ENCODE data around the gene ATF2.

DNA sequence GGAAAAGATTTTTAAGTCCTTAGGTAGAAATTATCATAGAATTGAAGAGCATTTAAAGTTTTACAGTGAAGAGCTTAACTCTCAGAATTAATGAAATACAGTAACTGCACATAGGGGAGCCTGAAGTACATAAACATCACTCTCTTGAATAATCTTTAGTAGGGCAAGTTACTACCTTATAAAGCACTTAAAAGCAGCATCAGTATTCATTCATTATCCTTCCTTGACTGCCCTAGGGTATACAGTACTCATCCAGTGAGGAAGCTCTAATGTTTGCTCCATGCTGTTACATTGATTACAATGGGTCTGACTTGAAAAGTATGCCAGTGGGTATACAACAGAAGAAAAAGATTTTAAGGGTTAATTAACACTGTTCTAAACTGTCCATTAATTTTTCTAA, 66.5 kb downstream of the ATF2 start:
- TF ChIP-seq POLR2AphosphoS5 (IDR thresholded peaks at IDR 0.05; ENCODE audit: borderline replicate concordance, low read depth, low read length) (no peak), EZH2 (IDR thresholded peaks at IDR 0.05) (no peak), FOXP2 (optimal IDR thresholded peaks at IDR 0.05; ENCODE audit: control extremely low read depth, extremely low read length, insufficient read depth) (no peak)
